ENCODE results near the gene SALL2. TPM values are rescaled to one million over a fixed set of nuclear protein-coding genes. Genes with fewer than 3 reads are reported as not detected.

Gene SALL2
- polyA plus RNA-seq, 10 donors = 10.7 to 16.6 (median 14.7) TPM

GRCh38 chr14:21528381-21529348 lies 2.5 kb upstream of the SALL2 start:
- no peak for DNase-seq

DNA sequence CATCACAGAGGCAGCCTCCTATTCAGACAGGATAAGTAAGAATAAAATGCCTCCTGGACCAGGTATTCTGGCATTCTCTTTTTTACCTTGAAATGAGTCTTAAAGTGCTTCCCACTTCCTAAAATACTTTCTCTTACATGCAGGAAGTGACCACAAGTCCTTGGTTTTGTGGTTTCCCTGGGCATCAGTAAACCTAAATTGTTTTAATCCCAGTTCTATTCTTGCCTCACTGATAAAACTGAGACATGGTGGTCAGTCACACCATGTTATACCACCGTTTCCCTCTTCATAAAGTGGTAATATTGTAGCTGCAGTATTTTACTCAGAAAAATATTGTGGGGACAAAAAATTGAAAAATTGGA lies 1.2 kb upstream of the SALL2 start:
- DNase-seq = no peak

DNA sequence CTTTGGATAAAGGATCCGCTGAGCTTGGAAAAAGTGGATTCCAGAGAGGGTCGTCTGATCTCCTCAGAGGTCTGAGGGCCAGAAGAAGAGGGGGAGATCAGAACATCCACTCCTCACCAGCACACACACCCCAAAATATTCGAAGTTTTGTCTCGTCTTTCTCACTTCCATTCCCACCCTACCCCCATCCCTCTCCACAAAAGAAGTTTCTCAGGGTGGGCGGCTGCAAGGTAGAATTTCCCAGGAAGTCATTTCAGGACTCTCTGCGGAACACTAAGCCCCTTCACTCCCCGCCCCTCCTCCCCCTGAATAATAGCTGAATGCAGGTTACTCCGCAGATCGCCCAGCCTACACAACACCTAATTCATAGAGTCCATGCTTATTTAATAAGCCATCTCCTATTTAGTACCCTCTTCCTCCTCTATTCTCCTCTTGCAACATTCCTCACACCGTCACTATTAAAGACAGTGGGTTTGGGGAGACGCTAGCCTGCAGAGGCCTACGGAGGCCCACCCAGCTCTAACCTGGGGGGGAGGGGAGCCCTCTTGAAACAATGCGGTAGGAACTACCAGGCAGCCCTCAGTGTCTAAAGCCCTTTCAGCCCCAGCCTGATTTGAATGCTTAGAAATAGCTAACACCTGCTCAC lies 649 bp upstream of the SALL2 start:
- no peak for DNase-seq

DNA sequence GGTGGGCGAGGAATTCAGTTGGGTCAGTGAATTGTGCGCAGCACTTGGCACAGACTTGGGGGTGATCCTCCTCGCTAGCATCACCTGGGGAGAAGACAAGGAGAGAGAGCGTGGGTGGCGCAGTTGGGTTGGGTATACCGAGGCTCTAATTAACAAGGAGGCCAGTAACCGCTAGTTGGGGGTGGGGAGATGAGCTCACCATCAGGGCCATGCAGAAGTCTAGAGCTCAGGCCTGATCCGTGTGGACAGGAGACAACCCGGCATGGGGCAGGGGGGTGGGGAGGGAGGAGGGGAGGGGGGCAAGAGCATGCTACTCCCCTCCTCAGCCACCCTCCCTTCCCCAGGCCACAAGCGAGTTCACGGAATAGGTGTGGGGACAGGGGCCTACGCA lies 580 bp downstream of the SALL2 start:
- peak in 2 of 3 donors; percentile 36 to 54 for DNase-seq

- DNase-seq = no peak
Observed at GRCh38 chr14:21524575-21525490, 1.3 kb downstream of the SALL2 start.

DNA sequence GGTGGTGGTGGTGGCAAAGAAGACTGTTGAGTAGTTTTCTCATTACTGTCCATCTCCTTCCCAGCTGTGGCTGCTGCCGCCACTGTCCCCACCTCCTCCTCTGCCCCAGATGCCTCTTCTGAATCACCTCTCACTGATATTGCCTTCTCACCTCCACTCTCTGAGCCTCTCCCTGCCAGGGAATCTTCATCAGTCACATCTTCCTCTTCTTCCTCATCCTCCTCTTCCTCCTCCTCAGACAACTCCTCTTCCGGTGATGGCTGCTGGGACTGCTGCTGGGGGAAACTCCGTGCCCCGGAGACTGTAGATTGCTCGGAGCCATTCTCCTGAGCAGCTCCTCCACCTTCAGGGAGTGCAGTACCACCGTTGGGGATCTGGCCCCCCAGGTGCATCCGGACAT lies 2.9 kb downstream of the SALL2 start:
- no peak for DNase-seq

DNA sequence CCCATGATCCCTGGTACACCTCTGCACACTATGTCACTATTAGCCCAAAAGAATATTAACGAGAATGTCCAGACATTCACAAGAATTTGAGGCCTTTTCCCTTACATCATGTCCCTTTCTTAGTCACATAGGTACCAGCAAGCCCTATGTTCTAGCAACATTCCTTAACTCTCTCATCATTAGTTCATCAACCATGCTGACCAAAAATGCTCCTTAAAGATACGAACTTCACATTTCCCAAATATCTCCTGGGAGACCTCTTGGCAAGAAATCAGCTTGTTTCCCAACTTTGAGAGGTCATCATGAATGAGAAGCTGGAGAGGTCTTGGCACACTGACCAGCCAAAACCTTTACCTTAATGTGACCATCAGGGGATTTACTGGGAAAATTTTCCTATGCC lies 4.6 kb downstream of the SALL2 start:
- DNase-seq = peak in 1 of 3 donors; percentile 30

DNA sequence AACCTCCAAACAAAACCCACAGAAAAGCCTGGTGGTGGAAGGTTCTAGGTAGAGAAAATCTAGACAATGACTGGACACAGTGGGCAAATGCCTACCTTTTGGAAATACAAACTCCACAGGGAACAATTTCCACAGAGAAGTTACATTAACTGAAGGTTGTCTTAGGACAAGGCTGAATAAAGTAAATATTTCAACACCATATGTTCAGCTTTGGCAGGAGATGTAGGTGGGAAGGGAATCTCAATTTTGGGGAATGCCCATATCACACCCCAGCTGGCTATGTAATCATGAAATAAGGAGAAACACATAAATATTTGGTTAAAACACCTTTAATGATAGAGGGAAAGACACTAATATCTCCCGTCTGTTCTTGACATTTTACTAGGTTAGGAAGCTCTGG lies 5.4 kb downstream of the SALL2 start:
- no peak for DNase-seq

GRCh38 chr14:21518725-21519124 lies 7.4 kb downstream of the SALL2 start:
- no peak for DNase-seq

- DNase-seq = no peak
Observed at GRCh38 chr14:21514341-21514740, 11.8 kb downstream of the SALL2 start.

GRCh38 chr14:21510735-21511657 lies 15.2 kb downstream of the SALL2 start, which contains the start of gene METTL3:
Gene METTL3 (minus strand): TSS chr14:21511340. CDS start chr14:21511223, 117 bp downstream.
- peak; percentile 99 for DNase-seq

- no peak for DNase-seq
Observed at GRCh38 chr14:21509432-21510143, 16.6 kb downstream of the SALL2 start.

DNA sequence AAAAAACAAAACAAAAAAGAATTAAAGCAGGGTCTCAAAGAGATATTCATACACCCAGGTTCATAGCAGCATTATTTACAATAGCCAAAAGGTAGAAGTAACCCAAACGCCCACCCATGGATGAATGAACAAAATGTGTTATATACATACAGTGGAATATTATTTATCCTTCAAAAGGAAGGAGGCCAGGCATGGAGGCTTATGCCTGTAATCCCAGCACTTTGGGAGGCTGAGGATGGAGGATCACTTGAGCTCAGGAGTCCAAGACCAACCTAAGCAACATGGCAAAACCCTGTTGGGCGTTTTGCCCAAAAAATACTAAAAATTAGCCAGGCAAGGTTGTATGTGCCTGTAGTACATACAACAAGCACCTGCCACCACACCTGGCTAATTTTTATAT lies 19.6 kb downstream of the SALL2 start:
- no peak for DNase-seq

GRCh38 chr14:21505012-21505553 lies 21.1 kb downstream of the SALL2 start:
- no peak for DNase-seq

- DNase-seq = no peak
Observed at GRCh38 chr14:21503376-21503775, 22.8 kb downstream of the SALL2 start.

GRCh38 chr14:21501568-21501967 lies 24.6 kb downstream of the SALL2 start:
- DNase-seq = no peak

- DNase-seq = peak; percentile 17 to 64 (median 51)
Observed at GRCh38 chr14:21498540-21499526, 27.3 kb downstream of the SALL2 start.

- DNase-seq = no peak
Observed at GRCh38 chr14:21496453-21496852, 29.7 kb downstream of the SALL2 start.

All from muscle of back (tissue), 11 donors.